NCI-H128 (cell line): ENCODE data around the gene CD300H.
"Not testable (repeated sequence)": the region's sequence is repeated elsewhere in the genome, so short reads cannot be mapped to it uniquely, and the experiment has no call there.

Experiments used
- DNase-seq: peaks from one replicate; lab custom pipeline; 2025; ENCODE audit not compliant: unreplicated experiment; lab: John Stamatoyannopoulos, UW

Gene CD300H

DNA sequence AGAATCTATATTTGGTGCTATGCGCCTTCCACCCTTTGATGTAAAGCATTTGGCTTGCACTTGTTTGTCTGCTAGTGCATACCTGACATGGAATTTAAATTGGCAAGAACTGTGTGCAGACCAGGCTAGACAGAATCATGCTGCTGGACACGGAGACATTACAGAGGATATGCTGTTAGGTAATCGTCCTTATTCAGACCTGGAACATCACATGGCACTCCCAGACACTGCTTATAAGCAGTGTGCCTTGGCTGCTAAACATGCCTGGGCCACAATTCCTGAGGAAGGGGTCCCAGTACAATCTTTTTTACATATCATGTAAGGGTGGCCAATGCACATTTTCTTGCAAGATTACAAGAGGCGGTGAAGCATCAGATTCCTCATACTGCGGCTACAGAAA is 18.4 kb upstream of the CD300H start:
- no peak for DNase-seq

- no peak for DNase-seq
Observed at GRCh38 chr17:74584292-74585060, 17.2 kb upstream of the CD300H start.

DNA sequence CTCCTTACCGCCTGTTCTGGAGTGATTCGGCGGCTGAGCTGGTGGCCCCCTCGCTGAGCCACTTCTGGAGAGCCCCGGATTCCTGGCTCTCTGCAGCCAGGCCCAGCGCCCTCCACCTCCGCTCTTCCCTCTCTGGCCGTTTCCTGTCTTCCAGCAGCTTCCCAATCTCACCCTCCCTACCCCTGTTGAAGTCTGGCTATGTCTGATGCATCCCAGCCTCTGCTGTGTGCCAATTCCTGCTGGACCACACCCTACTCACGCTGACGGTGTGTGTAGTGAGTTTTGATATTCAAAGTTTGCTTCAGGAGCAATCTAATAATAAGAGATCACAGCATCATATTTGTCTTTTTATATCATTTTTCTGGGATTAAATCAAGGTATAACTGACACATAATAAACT is 15.3 kb upstream of the CD300H start:
- no peak for DNase-seq

GRCh38 chr17:74579900-74580299 is 12.6 kb upstream of the CD300H start:
- no peak for DNase-seq

DNA sequence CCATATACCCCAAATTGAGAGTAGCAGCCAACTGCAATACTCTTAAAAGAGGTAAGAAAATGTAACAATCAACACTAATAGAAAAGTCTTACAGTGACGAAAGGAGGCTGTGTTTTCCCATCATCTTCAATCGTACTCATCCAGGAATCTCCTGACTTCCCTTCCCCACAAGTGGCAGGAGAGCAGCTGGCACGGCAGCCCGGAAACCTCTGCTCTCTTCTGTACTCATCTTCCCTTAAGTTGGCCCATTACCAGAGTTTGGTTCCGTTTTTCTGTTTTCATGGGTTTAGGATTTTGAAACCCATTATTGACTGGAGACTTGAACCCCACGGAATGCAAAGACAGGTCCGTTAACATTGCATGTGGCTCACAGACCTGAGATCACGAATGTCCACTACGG is 11.7 kb upstream of the CD300H start:
- no peak for DNase-seq

- DNase-seq, result no peak
Observed at GRCh38 chr17:74574489-74575142, 7.3 kb upstream of the CD300H start.

- DNase-seq, result not testable (repeated sequence)
Observed at GRCh38 chr17:74573635-74574034, 6.3 kb upstream of the CD300H start.

- DNase-seq, result no peak
Observed at GRCh38 chr17:74573169-74573568, 5.9 kb upstream of the CD300H start.

GRCh38 chr17:74571621-74572270 is 4.4 kb upstream of the CD300H start:
- no peak for DNase-seq

DNA sequence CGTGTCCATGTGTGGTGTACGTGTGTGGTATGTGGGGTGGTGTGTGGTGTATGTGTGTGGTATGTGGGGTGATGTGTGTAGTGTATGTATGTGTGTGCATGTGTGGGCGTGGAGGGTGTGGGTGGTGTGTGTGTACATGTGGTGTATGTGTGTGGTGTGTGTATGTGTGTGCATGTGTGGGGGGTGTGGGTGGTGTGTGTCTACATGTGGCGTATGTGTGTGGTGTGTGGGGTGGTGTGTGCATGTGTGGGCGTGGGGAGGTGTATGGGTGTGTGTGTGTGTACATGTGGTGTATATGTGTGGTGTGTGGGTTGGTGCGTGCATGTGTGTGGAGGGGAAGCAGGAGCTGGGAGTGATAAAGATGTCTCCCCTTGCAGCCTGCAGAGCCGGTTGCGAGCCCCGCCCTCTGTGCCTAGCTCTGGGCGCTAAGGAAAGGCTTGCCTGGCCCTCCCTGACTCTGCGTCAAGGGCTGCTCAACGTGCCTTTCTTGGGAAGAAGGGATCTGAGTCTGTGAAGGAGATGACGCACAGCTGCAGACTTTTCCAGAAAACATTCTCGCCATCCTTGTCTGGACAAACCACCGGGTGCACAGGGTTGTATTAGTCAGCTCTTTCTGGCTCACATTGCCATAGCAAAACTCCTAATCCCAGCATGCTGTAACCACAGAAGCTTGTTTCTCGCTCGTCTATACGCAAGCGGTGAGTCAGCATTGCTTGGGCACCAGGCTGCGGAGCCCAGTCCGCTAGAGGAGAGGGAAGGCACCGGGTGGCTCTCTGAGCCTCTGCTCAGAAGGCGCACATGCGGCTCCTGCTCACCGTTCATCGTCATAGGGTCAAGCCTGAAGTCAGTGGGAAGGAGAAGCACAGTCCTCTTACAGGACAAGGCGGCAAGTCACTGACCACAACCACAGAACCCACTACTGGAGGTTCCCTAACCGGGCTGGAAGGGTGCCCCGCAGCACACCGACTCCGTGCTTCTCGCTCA is 2.0 kb upstream of the CD300H start:
- no peak for DNase-seq

- DNase-seq, result no peak
Observed at GRCh38 chr17:74568106-74568873, 981 bp upstream of the CD300H start.

- no peak for DNase-seq
Observed at GRCh38 chr17:74566132-74566753, 1.1 kb downstream of the CD300H start.

DNA sequence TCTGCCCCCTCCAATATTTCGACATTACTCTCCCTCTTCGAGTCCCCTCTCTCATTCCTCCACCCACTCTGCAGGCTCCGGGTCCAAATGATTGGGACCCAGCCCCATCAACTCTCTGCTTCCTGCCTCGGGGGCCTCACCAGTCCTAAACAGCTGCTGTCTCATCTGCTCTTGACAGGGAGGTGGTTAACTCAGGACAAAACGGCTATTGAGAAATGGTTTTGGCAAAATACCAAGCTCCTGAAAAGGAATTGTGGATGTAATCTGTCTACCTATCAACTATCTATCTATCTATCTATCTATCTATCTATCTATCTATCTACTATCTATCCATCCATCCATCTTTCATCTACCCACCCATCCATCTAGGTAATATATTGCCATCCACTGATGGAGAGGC is 2.2 kb downstream of the CD300H start:
- DNase-seq, result no peak

GRCh38 chr17:74563358-74563757 is 4.0 kb downstream of the CD300H start:
- no peak for DNase-seq

- no peak for DNase-seq
Observed at GRCh38 chr17:74561586-74561985, 5.7 kb downstream of the CD300H start.

- no peak for DNase-seq
Observed at GRCh38 chr17:74558882-74559519, 8.3 kb downstream of the CD300H start.

- not testable (repeated sequence) for DNase-seq
Observed at GRCh38 chr17:74558402-74558801, 8.9 kb downstream of the CD300H start.

- DNase-seq, result no peak
Observed at GRCh38 chr17:74555427-74555940, 11.8 kb downstream of the CD300H start.

DNA sequence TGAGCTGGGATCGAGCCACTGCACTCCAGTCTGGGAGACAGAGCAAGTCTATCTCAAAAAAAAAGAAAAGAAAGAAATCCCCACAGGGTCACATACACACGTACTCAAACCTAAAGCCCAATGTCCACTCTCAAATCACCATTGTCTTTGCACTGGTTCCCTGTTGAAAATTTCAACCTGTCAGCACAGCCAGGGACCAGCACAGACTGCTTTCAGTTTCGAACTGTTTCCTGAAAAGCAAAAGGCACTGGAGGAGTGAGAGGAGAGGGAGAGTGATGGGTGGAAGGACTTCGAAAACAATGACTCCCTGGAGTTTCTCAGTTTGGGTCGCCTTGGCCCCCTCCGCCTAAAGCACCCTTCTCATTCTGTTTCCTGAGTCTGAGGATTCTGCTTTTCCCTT is 12.4 kb downstream of the CD300H start:
- DNase-seq, result no peak
